Fibroblast of skin of left quadriceps (primary cell): ENCODE data around the gene IGLON5.
A peak's percentile ranks its signal among the peaks of the same experiment; 100 is the strongest.

Experiments
- DNase-seq, 2 experiments: peaks; one replicate each; pipeline ENCODE4 v3.0.0-alpha.2; 2013; ENCODE audit warnings: low read depth in 2 of 2

The IGLON5 gene

GRCh38 chr19:51364200-51365106, 53.0 kb downstream of the IGLON5 start:
- no peak for DNase-seq

DNA sequence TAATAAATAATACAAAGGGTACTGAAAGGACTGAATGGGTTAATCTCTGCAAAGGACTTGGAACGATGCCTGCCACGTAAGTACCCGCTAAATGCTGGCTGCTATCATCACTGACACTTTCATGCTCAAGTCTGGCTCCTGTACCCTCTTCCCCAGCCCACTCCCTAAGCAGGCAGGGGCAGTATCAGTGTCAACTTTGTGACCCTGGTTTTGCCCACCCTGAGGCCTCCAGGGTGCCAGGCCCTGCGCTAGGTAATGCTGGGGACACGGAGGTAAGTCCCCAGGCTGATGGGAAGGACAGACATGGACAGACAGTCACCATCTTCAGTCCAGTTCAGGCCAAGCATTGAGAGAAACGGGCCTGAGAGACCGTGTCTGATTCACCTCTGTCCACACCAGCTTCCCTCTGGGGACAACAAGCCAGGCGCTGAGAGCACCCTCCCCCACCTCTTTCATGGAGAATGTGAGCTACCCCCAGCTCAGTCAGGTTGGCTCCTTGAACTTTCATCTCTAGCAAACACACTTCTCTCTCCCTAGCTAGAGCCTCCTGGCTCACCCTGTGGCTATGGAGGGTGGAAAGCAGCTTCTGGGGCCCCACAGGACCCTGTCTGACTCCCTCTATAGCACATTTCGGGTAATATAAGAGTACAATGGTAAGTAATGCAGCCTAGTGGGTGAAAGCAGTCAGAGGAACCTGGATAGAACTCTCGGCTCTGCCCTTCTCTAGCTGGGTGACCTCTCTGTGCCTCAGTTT, 53.9 kb downstream of the IGLON5 start:
- DNase-seq: no peak

DNA sequence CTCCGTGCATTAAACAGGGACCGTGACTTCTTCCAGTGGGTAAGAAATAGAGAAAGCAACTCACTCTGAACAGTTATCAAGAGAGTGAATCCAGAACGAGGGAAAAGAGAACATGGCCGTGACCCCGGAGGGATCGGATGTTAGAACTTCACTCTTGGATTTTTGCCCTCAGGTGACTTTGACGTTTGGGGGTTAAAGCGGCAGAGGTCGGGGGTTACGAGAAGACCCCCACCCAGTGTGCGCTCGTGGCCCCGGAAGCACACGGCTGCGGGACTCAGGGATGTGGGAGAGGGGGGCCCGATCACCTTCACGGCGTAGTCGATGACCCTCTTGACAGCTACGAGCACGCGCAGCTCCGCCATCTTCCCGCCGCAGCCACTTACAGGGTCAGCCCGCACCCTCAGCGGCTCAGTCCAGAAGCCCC, 54.5 kb downstream of the IGLON5 start, which contains the start of gene ETFB:
TSS of gene ETFB (minus strand) at position 424 of the 424 bp plus-strand sequence. CDS start at position 362, 62 bp downstream.
- no peak for DNase-seq

DNA sequence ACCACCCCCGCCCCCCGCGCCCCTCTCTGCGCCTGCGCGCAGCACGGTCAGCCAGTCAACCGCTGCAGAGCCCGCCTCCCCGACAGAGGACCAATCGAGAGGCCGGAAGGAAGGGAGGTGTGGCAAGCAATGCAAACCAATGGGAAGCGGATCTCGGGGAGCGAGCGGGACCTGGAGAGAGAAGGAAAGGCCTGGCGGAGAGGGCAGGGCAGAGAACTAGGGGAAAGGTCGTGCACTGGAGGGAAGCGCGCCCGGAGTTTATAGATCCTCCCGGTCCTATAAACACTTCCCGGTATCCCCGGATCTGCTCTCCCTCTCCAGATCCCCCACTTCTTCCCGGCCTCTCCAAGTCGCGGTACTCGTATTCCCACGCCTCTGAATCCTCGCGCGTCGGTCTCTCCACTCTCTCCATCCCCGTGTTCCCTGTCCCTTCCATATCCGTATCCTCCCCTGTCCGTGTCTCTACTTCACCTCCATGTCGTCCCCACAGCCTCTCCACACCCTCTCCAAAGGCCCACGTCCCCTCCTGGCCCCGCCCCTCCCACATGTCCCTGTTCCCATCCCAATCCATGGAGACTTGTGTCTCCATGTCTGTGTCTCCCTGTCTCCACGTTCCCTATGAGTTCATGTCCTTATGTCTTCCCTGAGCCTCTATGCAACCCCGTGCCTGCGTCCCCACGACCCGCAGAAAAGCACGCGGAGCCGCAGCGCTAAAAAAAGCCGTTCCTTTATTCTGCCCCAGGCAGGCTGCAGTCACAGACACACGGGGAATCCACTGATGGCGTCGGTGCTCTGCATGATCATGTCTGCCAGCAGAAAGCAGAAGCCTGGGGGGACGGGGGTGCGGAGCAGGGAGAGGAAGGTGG, 55.2 kb downstream of the IGLON5 start:
- DNase-seq: peak; percentile 95

DNA sequence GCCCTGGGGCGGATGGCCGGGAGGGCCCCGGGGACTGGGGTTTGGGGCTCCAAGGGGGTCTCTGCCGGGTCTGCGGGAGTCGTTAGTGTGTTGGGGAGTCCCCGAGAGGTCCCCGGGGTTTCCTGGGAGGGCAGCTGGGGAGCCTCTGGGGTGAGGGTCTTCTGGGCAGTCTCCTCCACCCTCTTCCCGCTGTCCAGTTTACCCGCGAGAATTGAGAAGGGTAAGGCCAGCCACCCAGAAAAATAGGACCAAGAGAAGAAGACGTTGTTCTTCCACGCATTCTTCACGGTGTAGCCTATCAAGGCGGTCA, 55.8 kb downstream of the IGLON5 start:
- DNase-seq: no peak

- DNase-seq: peak; percentile 97
These were observed 56.3 kb downstream of the IGLON5 start for GRCh38 chr19:51367565-51368365.

GRCh38 chr19:51368366-51369282, 57.2 kb downstream of the IGLON5 start, which contains the start of gene CLDND2:
Gene CLDND2 (minus strand): TSS chr19:51369003. CDS start chr19:51368577, 426 bp downstream.
- no peak for DNase-seq

DNA sequence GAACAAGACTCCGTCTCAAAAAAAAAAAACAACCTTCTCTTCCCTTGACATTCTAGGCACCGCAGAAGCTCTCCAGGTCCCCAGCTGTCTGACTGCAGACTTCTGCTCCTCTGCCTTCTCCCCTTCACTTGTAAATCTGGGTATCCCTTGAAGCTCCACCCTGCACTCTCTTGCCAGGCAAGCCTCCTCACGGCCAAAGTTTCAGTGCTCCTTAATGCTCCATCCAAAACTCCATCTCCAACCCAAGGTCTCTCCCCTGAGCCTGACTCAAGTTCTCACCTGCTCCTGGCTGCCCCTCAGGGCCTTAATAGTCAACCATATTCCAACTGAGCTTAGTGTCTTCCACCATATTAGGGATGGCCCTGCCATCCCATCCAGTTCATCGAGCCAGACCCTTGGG, 58.8 kb downstream of the IGLON5 start:
- DNase-seq: no peak

DNA sequence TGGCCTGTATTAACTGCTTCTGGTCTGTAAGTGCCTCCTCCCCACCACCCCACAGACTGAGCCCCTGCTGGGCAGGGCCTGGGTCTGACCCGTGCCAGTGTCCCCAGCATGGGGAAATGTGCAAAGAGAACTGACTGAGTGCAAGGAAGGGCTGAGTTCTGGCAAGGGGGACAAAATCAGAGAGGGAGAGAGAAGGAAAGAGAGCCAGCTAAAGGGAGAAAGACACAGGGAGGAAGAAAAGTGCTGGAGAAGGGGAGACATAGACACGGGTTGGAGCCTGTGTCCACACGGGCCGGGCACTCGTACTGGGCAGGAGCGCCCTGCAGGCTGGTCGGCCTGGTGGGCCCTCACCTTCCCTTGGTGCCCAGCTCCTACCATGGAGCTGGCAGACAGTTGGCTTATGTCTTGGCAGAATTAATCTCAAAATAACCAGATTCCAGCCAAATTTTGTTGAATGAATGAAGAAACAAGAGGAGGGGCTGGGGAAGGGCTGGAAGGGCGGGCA, 59.8 kb downstream of the IGLON5 start:
- DNase-seq: no peak

DNA sequence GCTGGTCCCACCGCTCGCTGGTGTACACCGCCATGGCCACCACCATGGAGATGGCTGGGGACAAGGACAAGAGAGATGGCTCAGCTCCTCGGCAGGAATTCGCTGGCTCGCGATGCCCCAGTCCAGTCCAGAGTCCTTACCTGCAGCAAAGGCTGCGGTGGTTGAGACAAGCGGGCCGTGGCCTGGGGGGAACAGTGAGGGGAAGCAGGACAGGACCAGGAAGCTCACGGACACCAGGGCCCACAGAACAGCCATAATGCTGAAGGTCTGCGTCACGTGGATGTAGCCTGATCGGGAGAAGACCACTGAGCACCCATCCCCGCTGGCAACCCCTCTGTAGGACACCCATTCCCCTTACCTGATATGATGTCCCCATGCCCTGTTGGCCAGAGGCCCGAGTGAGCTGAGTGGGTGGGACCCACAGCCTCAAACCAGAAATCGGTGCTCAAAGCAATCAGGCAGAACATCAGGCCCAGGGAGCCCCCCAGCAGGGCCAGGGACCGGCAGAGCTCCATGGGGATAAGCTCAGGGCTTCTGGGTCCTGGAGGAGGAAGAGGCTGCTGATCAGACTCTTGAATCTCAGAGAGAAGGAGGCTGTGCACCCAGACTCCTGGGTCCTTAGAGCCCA, 60.7 kb downstream of the IGLON5 start:
- no peak for DNase-seq

DNA sequence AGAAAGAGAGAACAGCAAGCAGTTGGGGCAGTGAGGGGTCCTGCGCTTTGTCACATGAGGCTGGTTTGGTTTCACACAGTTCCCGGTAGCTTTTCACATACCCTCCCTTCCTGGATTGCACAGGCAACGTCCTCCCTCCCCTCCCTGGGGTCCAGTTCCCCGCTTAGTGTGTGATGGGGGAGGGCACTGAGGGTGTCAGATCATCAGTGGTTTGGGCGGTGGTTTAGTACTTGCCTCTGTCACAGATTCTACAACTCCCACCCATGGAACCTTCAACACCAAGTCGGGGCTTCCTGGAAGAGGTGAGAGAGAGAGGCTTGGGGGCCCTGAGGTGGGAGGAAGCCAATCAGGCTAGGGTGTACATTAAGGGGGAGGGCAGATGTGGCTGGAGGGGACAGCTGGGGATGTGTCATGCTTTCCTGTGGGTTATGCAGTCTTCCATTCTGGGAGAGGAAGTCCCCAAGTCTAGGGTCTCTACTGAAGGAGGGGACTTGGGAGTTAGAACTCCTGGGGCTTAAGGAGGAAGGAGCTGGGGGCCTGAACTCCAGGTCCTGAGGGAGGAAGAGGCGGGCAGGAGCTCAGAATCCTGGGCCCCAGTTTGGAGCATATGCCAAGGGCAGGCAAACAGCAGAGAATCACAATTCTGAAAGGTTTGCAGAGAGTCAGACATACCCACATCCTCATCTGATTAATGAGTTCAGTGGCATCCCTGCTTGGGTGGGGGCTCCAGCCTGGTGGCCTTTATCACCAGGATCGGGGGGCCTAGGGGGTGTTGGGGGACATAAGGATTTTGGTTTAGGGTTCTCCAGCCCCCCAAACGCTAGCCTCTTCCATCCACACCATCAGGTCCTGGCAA, 61.4 kb downstream of the IGLON5 start, which contains the start of gene NKG7:
TSS of gene NKG7 (minus strand) at position 6 of the 856 bp plus-strand sequence. CDS start 119 bp downstream, outside the sequence.
- DNase-seq: no peak

GRCh38 chr19:51375504-51376221, 64.2 kb downstream of the IGLON5 start:
- DNase-seq: no peak

- no peak for DNase-seq
These were observed 66.0 kb downstream of the IGLON5 start for GRCh38 chr19:51377422-51377821.

DNA sequence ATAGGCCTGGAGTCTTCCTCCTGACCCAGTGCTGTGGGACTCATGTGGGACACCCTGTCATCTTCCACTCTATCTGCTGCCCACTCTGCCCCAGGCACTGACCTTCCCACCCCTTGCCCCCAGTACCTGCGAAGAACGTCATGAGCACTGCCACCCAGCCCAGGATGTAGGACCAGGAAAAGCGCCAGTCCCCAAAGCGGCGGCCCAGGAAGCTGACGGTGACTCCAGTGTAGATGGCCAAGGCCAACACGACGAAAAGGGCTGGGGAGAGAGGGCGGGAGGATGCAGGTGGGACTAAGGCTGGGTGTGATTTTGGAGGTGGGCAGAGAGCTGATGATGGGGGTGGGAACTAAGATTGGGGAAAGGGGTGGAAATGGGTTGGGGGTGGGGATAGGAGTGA, 68.9 kb downstream of the IGLON5 start:
- no peak for DNase-seq
